Sigmoid colon (tissue), 4 donors: ENCODE results near the gene C19orf33.

ENCODE experiments used
- CTCF ChIP-seq, 4 experiments: fragments of 450-650 bp in 3 of 4; fragments of 200-600 bp in 1 of 4; IDR thresholded peaks; one replicate each; pipeline ENCODE4 v1.5.1; 2016 to 2019; ENCODE audit warnings: antibody characterized with exemption in 4 of 4, mild to moderate bottlenecking in 3 of 4, moderate library complexity in 2 of 4
- POLR2AphosphoS5 ChIP-seq, 4 donors: sonication (generic); formaldehyde crosslinking; IDR thresholded peaks; one replicate each; pipeline ENCODE4 v1.6.1; 2017; ENCODE audit warnings: antibody characterized with exemption in 4 of 4

- TF ChIP-seq POLR2AphosphoS5 (IDR thresholded peaks at IDR 0.05) (no peak), CTCF (IDR thresholded peaks at IDR 0.05) (no peak)
Measured at GRCh38 chr19:38316477-38317067, 12.5 kb downstream of the C19orf33 start.
